Endothelial cell (in vitro differentiated cells): ENCODE results near the gene MN1. TPM values are rescaled to one million over a fixed set of nuclear protein-coding genes. Genes with fewer than 3 reads are reported as not detected.

Experiments
- DNase-seq: peaks from one replicate; pipeline ENCODE4 v3.0.0; 2021; ENCODE audit warnings: low spot score
- H3K27ac Mint-ChIP-seq: one replicate; pipeline ENCODE4 v1.8.0; 2021; ENCODE audit warnings: mixed read lengths, inconsistent platforms; ENCODE audit not compliant: unreplicated experiment
- H3K27me3 Mint-ChIP-seq: one replicate; pipeline ENCODE4 v1.8.0; 2021; ENCODE audit warnings: mild to moderate bottlenecking, moderate library complexity, mixed read lengths, inconsistent platforms; ENCODE audit not compliant: unreplicated experiment
- H3K36me3 Mint-ChIP-seq: one replicate; pipeline ENCODE4 v1.8.0; 2021; ENCODE audit warnings: mild to moderate bottlenecking, low read depth, mixed read lengths, inconsistent platforms; ENCODE audit not compliant: unreplicated experiment
- H3K4me1 Mint-ChIP-seq: one replicate; pipeline ENCODE4 v1.8.0; 2021; ENCODE audit warnings: mild to moderate bottlenecking, mixed read lengths, inconsistent platforms; ENCODE audit not compliant: unreplicated experiment
- H3K4me3 Mint-ChIP-seq: one replicate; pipeline ENCODE4 v1.8.0; 2021; ENCODE audit warnings: mild to moderate bottlenecking, mixed read lengths, inconsistent platforms; ENCODE audit not compliant: unreplicated experiment
- H3K9me3 Mint-ChIP-seq: one replicate; pipeline ENCODE4 v1.8.0; 2021; ENCODE audit warnings: mixed read lengths, inconsistent platforms; ENCODE audit not compliant: unreplicated experiment
- CTCF ChIP-seq: fragments of 200-600 bp; sonication (generic); IDR thresholded peaks from one replicate; pipeline ENCODE4 v1.5.0; 2021; ENCODE audit warnings: antibody characterized with exemption; ENCODE audit not compliant: unreplicated experiment
- total RNA-seq: library from RNA; stranded (reverse); fragmentation: NEBNext Ultra II Directional; extraction: Animal tissue kit (Norgen Biotek cat#: 25700); gene quantifications from one replicate; pipeline ENCODE4 v1.2.1, GENCODE V29; 2021; ENCODE audit not compliant: unreplicated experiment

The MN1 gene
- total RNA-seq, 1 donor from 2014 or later: 9.9 TPM

DNA sequence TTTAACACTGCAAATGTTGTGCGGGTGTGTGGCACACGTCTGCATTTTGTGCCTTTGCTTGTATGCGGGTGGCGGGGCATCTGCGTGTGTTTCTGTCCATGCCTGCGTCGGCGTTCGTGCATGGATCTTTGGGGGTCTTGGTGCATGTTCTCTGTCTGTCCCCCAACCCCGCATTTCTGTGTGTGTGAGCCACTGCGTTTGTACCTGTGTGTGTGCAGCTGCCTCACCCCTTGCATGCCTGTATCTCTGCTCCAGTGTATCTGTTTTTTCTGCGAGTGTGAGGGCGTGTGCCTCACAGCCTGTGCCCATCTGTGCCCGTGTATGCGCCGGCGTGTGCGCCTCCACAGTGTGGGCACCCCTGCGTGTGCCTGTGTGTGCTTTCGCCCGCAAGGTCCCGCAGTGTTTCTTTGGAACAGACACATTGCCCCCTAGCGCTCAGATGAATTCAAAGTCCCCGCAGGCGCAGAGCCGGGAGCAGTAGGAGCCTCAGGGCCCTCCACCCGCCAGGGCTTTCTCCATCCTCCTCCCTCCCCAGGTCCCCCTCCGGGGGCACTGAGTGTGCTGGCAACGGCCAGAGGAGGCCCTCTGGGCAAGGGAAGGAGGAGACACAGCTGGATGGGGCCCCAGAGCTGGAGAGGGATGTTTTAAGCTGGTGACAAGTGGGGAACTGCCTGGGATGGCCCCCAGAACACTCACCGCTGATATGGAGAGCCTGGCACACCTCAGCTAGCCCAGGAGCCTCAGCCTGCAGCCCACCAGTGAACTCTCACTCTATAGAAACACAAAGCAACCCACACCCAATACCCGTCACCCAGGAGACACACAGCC is 3.1 kb upstream of the MN1 start:
- no peaks in the 10 kb centered on the region for H3K9me3 Mint-ChIP-seq
- peak; percentile 78 for DNase-seq
- peak overlapping the region; percentile 25 for H3K27ac Mint-ChIP-seq
- peaks cover 6% of the 10 kb centered on the region for H3K27me3 Mint-ChIP-seq
- peak; percentile 59 for TF ChIP-seq CTCF
- H3K36me3 Mint-ChIP-seq: no peaks in the 10 kb centered on the region
- no peak overlapping the region for H3K4me3 Mint-ChIP-seq
- H3K4me1 Mint-ChIP-seq: peaks cover 26% of the 10 kb centered on the region

- TF ChIP-seq CTCF: no peak
- Mint-ChIP-seq H3K4me1 (peaks cover 27% of the 10 kb centered on the region), H3K4me3 (no peak overlapping the region), H3K27ac (no peak overlapping the region), H3K27me3 (peaks cover 6% of the 10 kb centered on the region), H3K36me3 (no peaks in the 10 kb centered on the region), H3K9me3 (no peaks in the 10 kb centered on the region)
- DNase-seq: no peak
Observed at GRCh38 chr22:27803841-27804415, 2.4 kb upstream of the MN1 start.

DNA sequence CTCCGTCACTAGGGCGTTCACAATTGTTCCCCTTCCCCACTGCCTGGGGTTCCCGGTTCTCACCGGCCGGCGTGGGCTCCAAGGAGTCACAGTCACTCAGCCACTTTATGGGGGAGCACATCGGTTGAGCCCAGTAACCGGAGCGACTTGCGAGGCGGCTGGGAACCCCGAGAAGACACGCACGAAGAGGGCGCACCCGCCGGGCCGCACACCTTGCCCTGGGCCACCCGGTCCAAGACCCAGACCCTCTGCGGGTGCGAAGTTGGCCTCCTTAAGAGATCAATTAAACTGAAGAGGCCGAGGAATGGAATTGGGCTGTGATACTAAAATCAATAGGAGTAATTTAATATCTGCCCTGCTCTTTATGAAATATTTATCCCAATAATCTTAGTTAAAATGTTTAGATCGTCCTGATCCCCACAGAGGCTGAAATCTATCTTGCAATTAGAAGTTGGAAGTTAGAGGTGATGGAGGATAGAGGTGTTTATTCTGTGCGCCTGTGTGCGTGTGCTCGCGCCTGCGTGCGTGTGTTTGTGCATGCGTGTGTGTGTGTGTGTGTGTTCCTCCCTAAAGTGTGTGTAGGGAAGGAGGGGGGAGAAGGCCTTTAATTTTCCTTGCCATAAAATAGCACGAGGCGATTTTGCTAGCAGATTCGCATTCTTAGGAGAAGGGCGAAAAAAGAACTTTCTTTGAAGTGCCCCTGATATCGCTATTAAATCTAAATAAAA is 954 bp upstream of the MN1 start:
- H3K27me3 Mint-ChIP-seq: peaks cover 8% of the 10 kb centered on the region
- no peak for TF ChIP-seq CTCF
- H3K27ac Mint-ChIP-seq: no peak overlapping the region
- H3K9me3 Mint-ChIP-seq: no peaks in the 10 kb centered on the region
- peaks cover 30% of the 10 kb centered on the region for H3K4me1 Mint-ChIP-seq
- H3K4me3 Mint-ChIP-seq: peak overlapping the region; percentile 91
- H3K36me3 Mint-ChIP-seq: no peaks in the 10 kb centered on the region
- no peak for DNase-seq

- H3K4me1 Mint-ChIP-seq: peaks cover 26% of the 10 kb centered on the region
- H3K27me3 Mint-ChIP-seq: peaks cover 11% of the 10 kb centered on the region
- peak; percentile 52 for DNase-seq
- no peak for TF ChIP-seq CTCF
- H3K36me3 Mint-ChIP-seq: no peaks in the 10 kb centered on the region
- H3K9me3 Mint-ChIP-seq: no peaks in the 10 kb centered on the region
- peak overlapping the region; percentile 87 for H3K4me3 Mint-ChIP-seq
- no peak overlapping the region for H3K27ac Mint-ChIP-seq
Observed at GRCh38 chr22:27801202-27801615, 347 bp downstream of the MN1 start.
